Astrocyte (in vitro differentiated cells and primary cell): ENCODE measurements around the gene ADGRD2.

ENCODE experiments used
- CTCF ChIP-seq: IDR thresholded peaks from 2 replicates; pipeline ENCODE4 v1.5.1; 2011; ENCODE audit warnings: low read depth, mild to moderate bottlenecking, inconsistent platforms, low read length, moderate library complexity; ENCODE audit not compliant: insufficient read depth
- EZH2 ChIP-seq: IDR thresholded peaks from 2 replicates; pipeline ENCODE4 v1.6.1; 2012; ENCODE audit warnings: mild to moderate bottlenecking, low read length, inconsistent platforms; ENCODE audit not compliant: insufficient read depth

GRCh38 chr9:124500796-124501611 is 50.8 kb downstream of the ADGRD2 start:
- TF ChIP-seq EZH2 (peak; percentile 10), CTCF (no peak)
